CD4-positive, alpha-beta T cell treated with Interleukin-4 for 1 hour (primary cell): Measurements from ENCODE around the gene IRAK1BP1.
"Not testable (repeated sequence)": the region's sequence is repeated elsewhere in the genome, so short reads cannot be mapped to it uniquely, and the experiment has no call there.

ENCODE experiments used
- DNase-seq, 2 donors: peaks; one replicate each; pipeline ENCODE4 v3.0.0-alpha.2; 2020 to 2022

IRAK1BP1 gene

GRCh38 chr6:78867370-78868040 lies at the start of gene IRAK1BP1:
Gene IRAK1BP1, plus strand, starts transcription at chr6:78867551. Its CDS starts 26 bp downstream, at chr6:78867577.
- peak; percentile 80 to 87 for DNase-seq

- no peak for DNase-seq
These were observed 43.3 kb upstream of the IRAK1BP1 start for GRCh38 chr6:78824045-78824444.

GRCh38 chr6:78829407-78829806 lies 37.9 kb upstream of the IRAK1BP1 start:
- DNase-seq, result no peak

- DNase-seq, result no peak
These were observed 36.5 kb upstream of the IRAK1BP1 start for GRCh38 chr6:78830805-78831204.

GRCh38 chr6:78831492-78831891 lies 35.9 kb upstream of the IRAK1BP1 start:
- DNase-seq, result no peak

GRCh38 chr6:78832091-78832808 lies 35.1 kb upstream of the IRAK1BP1 start:
- no peak for DNase-seq

- DNase-seq, result no peak
These were observed 31.5 kb upstream of the IRAK1BP1 start for GRCh38 chr6:78835817-78836216.

GRCh38 chr6:78836598-78836997 lies 30.8 kb upstream of the IRAK1BP1 start:
- no peak for DNase-seq

GRCh38 chr6:78841111-78841510 lies 26.2 kb upstream of the IRAK1BP1 start:
- no peak for DNase-seq

GRCh38 chr6:78842953-78843352 lies 24.4 kb upstream of the IRAK1BP1 start:
- DNase-seq, result no peak

GRCh38 chr6:78844899-78845298 lies 22.5 kb upstream of the IRAK1BP1 start:
- DNase-seq, result no peak

GRCh38 chr6:78845567-78845966 lies 21.8 kb upstream of the IRAK1BP1 start:
- no peak for DNase-seq

- no peak for DNase-seq
These were observed 16.7 kb upstream of the IRAK1BP1 start for GRCh38 chr6:78850621-78851020.

- no peak for DNase-seq
These were observed 16.2 kb upstream of the IRAK1BP1 start for GRCh38 chr6:78851156-78851555.

GRCh38 chr6:78854546-78854945 lies 12.8 kb upstream of the IRAK1BP1 start:
- no peak for DNase-seq

GRCh38 chr6:78858339-78858938 lies 8.9 kb upstream of the IRAK1BP1 start:
- not testable (repeated sequence) for DNase-seq

GRCh38 chr6:78861509-78861908 lies 5.8 kb upstream of the IRAK1BP1 start:
- DNase-seq, result no peak

- DNase-seq, result no peak
These were observed 3.8 kb upstream of the IRAK1BP1 start for GRCh38 chr6:78863576-78863975.

GRCh38 chr6:78864957-78865356 lies 2.4 kb upstream of the IRAK1BP1 start:
- no peak for DNase-seq

GRCh38 chr6:78867020-78867369 lies 356 bp upstream of the IRAK1BP1 start:
- DNase-seq, result no peak

- no peak for DNase-seq
These were observed 765 bp downstream of the IRAK1BP1 start for GRCh38 chr6:78868116-78868515.

- DNase-seq, result no peak
These were observed 8.2 kb downstream of the IRAK1BP1 start for GRCh38 chr6:78875505-78875904.

GRCh38 chr6:78883651-78884050 lies 16.3 kb downstream of the IRAK1BP1 start:
- no peak for DNase-seq

GRCh38 chr6:78889901-78890300 lies 22.6 kb downstream of the IRAK1BP1 start:
- DNase-seq, result not testable (repeated sequence)
